ENCODE results near the gene VWCE. TPM values are rescaled to one million over a fixed set of nuclear protein-coding genes. Genes with fewer than 3 reads are reported as not detected.

The VWCE gene
- total and polyA plus RNA-seq, 10 of the 15 experiments (the other 5 are each of a cell fraction or from before 2014, with no cell fraction given): 0.10 to 4.9 (median 2.4) TPM

DNA sequence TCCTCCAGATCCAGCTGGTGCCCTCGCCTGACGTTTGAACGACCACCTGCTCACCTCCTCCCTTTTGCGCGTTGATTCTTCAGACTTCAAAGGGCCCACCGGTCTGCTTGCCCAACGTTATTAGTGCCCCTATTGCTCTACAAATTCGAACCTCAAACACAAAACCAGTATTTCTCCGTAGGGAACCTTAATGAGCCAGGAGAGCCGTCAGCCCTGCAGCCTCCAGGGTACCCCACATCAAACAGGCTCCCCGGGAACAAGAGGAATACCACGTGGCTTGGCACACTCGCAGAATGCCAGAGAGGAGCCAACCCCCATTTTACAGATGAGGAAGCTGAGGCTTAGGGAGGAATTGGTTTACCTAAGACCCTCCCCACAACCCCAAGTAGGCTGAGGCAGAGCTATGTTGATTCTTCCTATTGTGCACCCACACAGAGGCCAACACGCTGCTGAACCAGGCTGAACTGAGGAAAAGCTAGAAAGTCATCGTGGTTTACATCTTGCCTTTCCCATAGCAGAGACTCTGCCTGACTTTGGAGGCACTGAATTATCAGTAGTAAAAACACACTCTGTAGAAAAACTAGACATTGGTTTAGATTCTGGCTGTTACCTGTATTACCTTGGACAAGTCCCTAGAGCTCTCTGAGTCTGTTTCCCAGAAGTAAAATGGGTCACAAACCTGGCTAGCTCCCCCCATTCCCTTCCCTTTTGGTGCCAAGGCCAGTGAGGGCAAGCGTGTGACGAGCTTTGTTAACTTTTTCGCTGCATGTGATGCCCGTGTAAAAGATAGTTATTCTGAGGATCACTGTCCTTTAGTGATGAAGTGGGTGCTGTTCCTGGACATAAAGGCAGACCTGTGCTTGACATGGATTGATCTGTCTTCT is 38.7 kb upstream of the VWCE start (continued):
- TF ChIP-seq, protein P1, sequence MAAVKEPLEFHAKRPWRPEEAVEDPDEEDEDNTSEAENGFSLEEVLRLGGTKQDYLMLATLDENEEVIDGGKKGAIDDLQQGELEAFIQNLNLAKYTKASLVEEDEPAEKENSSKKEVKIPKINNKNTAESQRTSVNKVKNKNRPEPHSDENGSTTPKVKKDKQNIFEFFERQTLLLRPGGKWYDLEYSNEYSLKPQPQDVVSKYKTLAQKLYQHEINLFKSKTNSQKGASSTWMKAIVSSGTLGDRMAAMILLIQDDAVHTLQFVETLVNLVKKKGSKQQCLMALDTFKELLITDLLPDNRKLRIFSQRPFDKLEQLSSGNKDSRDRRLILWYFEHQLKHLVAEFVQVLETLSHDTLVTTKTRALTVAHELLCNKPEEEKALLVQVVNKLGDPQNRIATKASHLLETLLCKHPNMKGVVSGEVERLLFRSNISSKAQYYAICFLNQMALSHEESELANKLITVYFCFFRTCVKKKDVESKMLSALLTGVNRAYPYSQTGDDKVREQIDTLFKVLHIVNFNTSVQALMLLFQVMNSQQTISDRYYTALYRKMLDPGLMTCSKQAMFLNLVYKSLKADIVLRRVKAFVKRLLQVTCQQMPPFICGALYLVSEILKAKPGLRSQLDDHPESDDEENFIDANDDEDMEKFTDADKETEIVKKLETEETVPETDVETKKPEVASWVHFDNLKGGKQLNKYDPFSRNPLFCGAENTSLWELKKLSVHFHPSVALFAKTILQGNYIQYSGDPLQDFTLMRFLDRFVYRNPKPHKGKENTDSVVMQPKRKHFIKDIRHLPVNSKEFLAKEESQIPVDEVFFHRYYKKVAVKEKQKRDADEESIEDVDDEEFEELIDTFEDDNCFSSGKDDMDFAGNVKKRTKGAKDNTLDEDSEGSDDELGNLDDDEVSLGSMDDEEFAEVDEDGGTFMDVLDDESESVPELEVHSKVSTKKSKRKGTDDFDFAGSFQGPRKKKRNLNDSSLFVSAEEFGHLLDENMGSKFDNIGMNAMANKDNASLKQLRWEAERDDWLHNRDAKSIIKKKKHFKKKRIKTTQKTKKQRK (IDR thresholded peaks at IDR 0.05; ENCODE audit: low read depth, low read length): no peak
- no peak for TF ChIP-seq JUNB (IDR thresholded peaks at IDR 0.05)
- TF ChIP-seq KAT2A (conservative IDR thresholded peaks at IDR 0.05; ENCODE audit: control insufficient read depth, low read depth, low read length): no peak
- no peak for TF ChIP-seq NBN (IDR thresholded peaks at IDR 0.05)
- no peak for TF ChIP-seq NFYB (IDR thresholded peaks at IDR 0.05; ENCODE audit: insufficient read depth, low read depth, low read length)
- no peak for TF ChIP-seq HDAC6 (IDR thresholded peaks at IDR 0.05; ENCODE audit: unreplicated experiment)
- no peak for TF ChIP-seq ZNF274 (IDR thresholded peaks at IDR 0.05; ENCODE audit: insufficient read depth, insufficient read length)
- TF ChIP-seq, protein P2, sequence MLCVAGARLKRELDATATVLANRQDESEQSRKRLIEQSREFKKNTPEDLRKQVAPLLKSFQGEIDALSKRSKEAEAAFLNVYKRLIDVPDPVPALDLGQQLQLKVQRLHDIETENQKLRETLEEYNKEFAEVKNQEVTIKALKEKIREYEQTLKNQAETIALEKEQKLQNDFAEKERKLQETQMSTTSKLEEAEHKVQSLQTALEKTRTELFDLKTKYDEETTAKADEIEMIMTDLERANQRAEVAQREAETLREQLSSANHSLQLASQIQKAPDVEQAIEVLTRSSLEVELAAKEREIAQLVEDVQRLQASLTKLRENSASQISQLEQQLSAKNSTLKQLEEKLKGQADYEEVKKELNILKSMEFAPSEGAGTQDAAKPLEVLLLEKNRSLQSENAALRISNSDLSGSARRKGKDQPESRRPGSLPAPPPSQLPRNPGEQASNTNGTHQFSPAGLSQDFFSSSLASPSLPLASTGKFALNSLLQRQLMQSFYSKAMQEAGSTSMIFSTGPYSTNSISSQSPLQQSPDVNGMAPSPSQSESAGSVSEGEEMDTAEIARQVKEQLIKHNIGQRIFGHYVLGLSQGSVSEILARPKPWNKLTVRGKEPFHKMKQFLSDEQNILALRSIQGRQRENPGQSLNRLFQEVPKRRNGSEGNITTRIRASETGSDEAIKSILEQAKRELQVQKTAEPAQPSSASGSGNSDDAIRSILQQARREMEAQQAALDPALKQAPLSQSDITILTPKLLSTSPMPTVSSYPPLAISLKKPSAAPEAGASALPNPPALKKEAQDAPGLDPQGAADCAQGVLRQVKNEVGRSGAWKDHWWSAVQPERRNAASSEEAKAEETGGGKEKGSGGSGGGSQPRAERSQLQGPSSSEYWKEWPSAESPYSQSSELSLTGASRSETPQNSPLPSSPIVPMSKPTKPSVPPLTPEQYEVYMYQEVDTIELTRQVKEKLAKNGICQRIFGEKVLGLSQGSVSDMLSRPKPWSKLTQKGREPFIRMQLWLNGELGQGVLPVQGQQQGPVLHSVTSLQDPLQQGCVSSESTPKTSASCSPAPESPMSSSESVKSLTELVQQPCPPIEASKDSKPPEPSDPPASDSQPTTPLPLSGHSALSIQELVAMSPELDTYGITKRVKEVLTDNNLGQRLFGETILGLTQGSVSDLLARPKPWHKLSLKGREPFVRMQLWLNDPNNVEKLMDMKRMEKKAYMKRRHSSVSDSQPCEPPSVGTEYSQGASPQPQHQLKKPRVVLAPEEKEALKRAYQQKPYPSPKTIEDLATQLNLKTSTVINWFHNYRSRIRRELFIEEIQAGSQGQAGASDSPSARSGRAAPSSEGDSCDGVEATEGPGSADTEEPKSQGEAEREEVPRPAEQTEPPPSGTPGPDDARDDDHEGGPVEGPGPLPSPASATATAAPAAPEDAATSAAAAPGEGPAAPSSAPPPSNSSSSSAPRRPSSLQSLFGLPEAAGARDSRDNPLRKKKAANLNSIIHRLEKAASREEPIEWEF (IDR thresholded peaks at IDR 0.05; ENCODE audit: insufficient replicate concordance, low read depth, low read length): no peak
- TF ChIP-seq, protein P3, sequence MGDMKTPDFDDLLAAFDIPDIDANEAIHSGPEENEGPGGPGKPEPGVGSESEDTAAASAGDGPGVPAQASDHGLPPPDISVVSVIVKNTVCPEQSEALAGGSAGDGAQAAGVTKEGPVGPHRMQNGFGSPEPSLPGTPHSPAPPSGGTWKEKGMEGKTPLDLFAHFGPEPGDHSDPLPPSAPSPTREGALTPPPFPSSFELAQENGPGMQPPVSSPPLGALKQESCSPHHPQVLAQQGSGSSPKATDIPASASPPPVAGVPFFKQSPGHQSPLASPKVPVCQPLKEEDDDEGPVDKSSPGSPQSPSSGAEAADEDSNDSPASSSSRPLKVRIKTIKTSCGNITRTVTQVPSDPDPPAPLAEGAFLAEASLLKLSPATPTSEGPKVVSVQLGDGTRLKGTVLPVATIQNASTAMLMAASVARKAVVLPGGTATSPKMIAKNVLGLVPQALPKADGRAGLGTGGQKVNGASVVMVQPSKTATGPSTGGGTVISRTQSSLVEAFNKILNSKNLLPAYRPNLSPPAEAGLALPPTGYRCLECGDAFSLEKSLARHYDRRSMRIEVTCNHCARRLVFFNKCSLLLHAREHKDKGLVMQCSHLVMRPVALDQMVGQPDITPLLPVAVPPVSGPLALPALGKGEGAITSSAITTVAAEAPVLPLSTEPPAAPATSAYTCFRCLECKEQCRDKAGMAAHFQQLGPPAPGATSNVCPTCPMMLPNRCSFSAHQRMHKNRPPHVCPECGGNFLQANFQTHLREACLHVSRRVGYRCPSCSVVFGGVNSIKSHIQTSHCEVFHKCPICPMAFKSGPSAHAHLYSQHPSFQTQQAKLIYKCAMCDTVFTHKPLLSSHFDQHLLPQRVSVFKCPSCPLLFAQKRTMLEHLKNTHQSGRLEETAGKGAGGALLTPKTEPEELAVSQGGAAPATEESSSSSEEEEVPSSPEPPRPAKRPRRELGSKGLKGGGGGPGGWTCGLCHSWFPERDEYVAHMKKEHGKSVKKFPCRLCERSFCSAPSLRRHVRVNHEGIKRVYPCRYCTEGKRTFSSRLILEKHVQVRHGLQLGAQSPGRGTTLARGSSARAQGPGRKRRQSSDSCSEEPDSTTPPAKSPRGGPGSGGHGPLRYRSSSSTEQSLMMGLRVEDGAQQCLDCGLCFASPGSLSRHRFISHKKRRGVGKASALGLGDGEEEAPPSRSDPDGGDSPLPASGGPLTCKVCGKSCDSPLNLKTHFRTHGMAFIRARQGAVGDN (IDR thresholded peaks at IDR 0.05): no peak
- TF ChIP-seq, protein P4, sequence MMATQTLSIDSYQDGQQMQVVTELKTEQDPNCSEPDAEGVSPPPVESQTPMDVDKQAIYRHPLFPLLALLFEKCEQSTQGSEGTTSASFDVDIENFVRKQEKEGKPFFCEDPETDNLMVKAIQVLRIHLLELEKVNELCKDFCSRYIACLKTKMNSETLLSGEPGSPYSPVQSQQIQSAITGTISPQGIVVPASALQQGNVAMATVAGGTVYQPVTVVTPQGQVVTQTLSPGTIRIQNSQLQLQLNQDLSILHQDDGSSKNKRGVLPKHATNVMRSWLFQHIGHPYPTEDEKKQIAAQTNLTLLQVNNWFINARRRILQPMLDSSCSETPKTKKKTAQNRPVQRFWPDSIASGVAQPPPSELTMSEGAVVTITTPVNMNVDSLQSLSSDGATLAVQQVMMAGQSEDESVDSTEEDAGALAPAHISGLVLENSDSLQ (IDR thresholded peaks at IDR 0.05): no peak
- no peak for TF ChIP-seq YBX1 (IDR thresholded peaks at IDR 0.05)
- TF ChIP-seq, protein P5, sequence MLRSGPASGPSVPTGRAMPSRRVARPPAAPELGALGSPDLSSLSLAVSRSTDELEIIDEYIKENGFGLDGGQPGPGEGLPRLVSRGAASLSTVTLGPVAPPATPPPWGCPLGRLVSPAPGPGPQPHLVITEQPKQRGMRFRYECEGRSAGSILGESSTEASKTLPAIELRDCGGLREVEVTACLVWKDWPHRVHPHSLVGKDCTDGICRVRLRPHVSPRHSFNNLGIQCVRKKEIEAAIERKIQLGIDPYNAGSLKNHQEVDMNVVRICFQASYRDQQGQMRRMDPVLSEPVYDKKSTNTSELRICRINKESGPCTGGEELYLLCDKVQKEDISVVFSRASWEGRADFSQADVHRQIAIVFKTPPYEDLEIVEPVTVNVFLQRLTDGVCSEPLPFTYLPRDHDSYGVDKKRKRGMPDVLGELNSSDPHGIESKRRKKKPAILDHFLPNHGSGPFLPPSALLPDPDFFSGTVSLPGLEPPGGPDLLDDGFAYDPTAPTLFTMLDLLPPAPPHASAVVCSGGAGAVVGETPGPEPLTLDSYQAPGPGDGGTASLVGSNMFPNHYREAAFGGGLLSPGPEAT (IDR thresholded peaks at IDR 0.05; ENCODE audit: low read depth): no peak; the same call in 1 of the 2 replicates
